BJ (cell line): Measurements from ENCODE around the gene INSM2. TPM values are rescaled to one million over a fixed set of nuclear protein-coding genes. Genes with fewer than 3 reads are reported as not detected.

Experiments used
- CTCF ChIA-PET: fragments of 350-600 bp; formaldehyde crosslinking; extraction: SDS; loops from one replicate; lab custom pipeline; 2021; ENCODE audit warnings: antibody characterized with exemption, inconsistent platforms; lab: Yijun Ruan, JAX
- POLR2A ChIA-PET: fragments of 300-600 bp; sonication (Branson Sonifier 250); formaldehyde crosslinking; extraction: SDS; loops from one replicate; lab custom pipeline; 2021; ENCODE audit warnings: antibody characterized with exemption; lab: Charles Lee
- DNase-seq: peaks from one replicate; pipeline ENCODE4 v3.0.0-alpha.2; 2011; ENCODE audit warnings: low read depth
- H3K27me3 ChIP-seq: 2 replicates; pipeline ENCODE4 v1.6.0; 2011; ENCODE audit warnings: low read length; ENCODE audit not compliant: control insufficient read depth, insufficient read depth
- H3K36me3 ChIP-seq: 2 replicates; pipeline ENCODE4 v1.5.1; 2011; ENCODE audit warnings: low read length; ENCODE audit not compliant: control insufficient read depth, insufficient read depth
- H3K4me3 ChIP-seq: 2 replicates; pipeline ENCODE4 v1.5.1; 2011; ENCODE audit warnings: low read depth, mild to moderate bottlenecking, control low read depth, low read length
- polyA plus RNA-seq: library from polyadenylated mRNA; depleted of rRNA; stranded (reverse); fragments of >200 nt; gene quantifications from 2 replicates; pipeline ENCODE4 v1.2.3, GENCODE V29; 2011
- TF ChIP-seq, protein P1 (sequence below): IDR thresholded peaks from 2 replicates; pipeline ENCODE4 v1.5.1; 2011; ENCODE audit warnings: low read depth, mild to moderate bottlenecking, control low read depth, inconsistent platforms, low read length, moderate library complexity; ENCODE audit not compliant: insufficient read depth

The INSM2 gene
- polyA plus RNA-seq, 1 experiment, result not detected

- Histone ChIP-seq H3K36me3 (no peaks in the 10 kb centered on the region), H3K27me3 (peaks cover 14% of the 10 kb centered on the region), H3K4me3 (peak overlapping the region; percentile 51)
- CTCF ChIA-PET, result no interaction called here
- POLR2A ChIA-PET, result no interaction called here
- TF ChIP-seq, protein P1, sequence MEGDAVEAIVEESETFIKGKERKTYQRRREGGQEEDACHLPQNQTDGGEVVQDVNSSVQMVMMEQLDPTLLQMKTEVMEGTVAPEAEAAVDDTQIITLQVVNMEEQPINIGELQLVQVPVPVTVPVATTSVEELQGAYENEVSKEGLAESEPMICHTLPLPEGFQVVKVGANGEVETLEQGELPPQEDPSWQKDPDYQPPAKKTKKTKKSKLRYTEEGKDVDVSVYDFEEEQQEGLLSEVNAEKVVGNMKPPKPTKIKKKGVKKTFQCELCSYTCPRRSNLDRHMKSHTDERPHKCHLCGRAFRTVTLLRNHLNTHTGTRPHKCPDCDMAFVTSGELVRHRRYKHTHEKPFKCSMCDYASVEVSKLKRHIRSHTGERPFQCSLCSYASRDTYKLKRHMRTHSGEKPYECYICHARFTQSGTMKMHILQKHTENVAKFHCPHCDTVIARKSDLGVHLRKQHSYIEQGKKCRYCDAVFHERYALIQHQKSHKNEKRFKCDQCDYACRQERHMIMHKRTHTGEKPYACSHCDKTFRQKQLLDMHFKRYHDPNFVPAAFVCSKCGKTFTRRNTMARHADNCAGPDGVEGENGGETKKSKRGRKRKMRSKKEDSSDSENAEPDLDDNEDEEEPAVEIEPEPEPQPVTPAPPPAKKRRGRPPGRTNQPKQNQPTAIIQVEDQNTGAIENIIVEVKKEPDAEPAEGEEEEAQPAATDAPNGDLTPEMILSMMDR, result no peak
- DNase-seq, result no peak
These were observed 1.1 kb upstream of the INSM2 start for GRCh38 chr14:35532783-35533356.

GRCh38 chr14:35534208-35534872 lies 376 bp downstream of the INSM2 start:
- DNase-seq, result no peak
- Histone ChIP-seq H3K4me3 (peak overlapping the region; percentile 51), H3K27me3 (peaks cover 14% of the 10 kb centered on the region)

DNA sequence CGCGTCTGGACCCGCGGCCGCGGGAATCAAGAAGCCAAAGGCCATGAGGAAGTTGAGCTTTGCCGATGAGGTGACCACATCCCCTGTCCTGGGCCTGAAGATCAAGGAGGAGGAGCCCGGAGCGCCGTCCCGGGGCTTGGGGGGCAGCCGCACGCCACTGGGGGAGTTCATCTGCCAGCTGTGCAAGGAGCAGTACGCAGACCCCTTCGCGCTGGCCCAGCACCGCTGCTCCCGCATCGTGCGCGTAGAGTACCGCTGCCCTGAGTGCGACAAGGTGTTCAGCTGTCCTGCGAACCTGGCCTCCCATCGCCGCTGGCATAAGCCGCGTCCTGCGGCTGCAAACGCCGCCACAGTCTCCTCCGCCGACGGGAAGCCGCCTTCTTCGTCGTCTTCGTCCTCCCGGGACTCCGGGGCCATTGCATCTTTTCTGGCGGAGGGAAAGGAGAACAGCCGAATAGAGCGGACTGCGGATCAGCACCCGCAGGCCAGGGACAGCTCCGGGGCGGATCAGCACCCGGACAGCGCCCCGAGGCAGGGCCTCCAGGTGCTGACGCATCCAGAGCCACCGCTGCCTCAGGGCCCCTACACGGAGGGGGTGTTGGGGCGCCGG lies 1.0 kb downstream of the INSM2 start:
- TF ChIP-seq, protein P1, result no peak
- DNase-seq, result no peak
- no peaks in the 10 kb centered on the region for H3K36me3 ChIP-seq
- CTCF ChIA-PET, result no interaction called here
- POLR2A ChIA-PET, result no interaction called here
- peaks cover 14% of the 10 kb centered on the region for H3K27me3 ChIP-seq
- H3K4me3 ChIP-seq, result no peak overlapping the region

More at GRCh38 chr14:35534208-35534872, 376 bp downstream of the INSM2 start:
- no peaks in the 10 kb centered on the region for H3K36me3 ChIP-seq
- ChIA-PET POLR2A (no interaction called here), CTCF (no interaction called here)
- TF ChIP-seq, protein P1, result peak; percentile 18; the same call in 1 of the 2 replicates

DNA sequence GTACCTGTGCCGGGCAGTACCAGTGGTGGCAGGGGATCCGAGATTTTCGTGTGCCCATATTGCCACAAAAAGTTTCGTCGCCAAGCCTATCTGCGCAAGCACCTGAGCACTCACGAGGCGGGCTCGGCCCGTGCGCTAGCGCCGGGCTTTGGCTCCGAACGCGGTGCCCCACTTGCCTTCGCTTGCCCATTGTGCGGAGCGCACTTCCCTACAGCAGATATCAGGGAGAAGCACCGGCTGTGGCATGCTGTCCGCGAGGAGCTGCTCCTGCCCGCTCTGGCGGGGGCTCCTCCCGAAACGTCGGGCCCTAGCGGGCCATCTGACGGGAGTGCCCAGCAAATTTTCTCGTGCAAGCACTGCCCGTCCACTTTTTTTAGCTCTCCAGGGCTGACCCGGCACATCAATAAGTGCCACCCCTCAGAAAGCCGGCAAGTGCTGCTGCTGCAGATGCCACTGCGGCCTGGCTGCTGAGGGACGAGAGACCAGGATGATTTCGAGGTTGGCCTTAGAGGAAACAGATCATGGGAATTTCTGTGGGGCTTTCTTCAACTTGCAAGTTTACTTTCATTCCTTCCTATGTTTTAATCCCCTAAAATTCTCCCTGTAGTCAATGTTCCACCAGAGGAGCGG lies 1.6 kb downstream of the INSM2 start:
- no peak for DNase-seq

GRCh38 chr14:35539969-35540368 lies 6.0 kb downstream of the INSM2 start:
- POLR2A ChIA-PET, result no interaction called here
- no peaks in the 10 kb centered on the region for H3K36me3 ChIP-seq
- H3K27me3 ChIP-seq, result peaks cover 6% of the 10 kb centered on the region
- TF ChIP-seq, protein P1, result no peak
- no peak for DNase-seq
- no peak overlapping the region for H3K4me3 ChIP-seq
- CTCF ChIA-PET, result no interaction called here

More for the DNA sequence above, 1.6 kb downstream of the INSM2 start:
- TF ChIP-seq, protein P1, result no peak
- Histone ChIP-seq H3K4me3 (no peak overlapping the region), H3K27me3 (peaks cover 14% of the 10 kb centered on the region), H3K36me3 (no peaks in the 10 kb centered on the region)
- ChIA-PET POLR2A (no interaction called here), CTCF (no interaction called here)
